Measurements from ENCODE around the gene URB1.

Gene URB1

DNA sequence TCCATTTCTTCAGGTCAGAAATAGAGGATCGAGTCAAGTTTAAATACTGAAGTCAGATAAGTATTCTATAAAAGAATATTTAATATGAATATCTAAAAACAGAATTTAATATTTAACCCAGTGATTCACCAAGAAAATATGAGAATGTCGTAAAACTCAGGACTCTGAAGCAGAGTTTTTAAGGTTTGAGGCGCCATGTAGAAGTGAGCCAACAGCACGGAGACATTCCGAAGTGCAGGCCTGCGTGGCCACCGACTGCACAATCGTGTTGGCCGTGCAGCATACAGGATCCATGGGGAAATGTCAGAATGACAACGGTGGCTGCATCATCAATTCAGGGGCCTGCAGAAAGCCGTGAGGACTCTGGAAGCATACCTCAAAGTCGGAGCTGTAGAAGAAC is 70.7 kb downstream of the URB1 start:
- TF ChIP-seq, protein P1, sequence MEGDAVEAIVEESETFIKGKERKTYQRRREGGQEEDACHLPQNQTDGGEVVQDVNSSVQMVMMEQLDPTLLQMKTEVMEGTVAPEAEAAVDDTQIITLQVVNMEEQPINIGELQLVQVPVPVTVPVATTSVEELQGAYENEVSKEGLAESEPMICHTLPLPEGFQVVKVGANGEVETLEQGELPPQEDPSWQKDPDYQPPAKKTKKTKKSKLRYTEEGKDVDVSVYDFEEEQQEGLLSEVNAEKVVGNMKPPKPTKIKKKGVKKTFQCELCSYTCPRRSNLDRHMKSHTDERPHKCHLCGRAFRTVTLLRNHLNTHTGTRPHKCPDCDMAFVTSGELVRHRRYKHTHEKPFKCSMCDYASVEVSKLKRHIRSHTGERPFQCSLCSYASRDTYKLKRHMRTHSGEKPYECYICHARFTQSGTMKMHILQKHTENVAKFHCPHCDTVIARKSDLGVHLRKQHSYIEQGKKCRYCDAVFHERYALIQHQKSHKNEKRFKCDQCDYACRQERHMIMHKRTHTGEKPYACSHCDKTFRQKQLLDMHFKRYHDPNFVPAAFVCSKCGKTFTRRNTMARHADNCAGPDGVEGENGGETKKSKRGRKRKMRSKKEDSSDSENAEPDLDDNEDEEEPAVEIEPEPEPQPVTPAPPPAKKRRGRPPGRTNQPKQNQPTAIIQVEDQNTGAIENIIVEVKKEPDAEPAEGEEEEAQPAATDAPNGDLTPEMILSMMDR (IDR thresholded peaks at IDR 0.05): no peak

DNA sequence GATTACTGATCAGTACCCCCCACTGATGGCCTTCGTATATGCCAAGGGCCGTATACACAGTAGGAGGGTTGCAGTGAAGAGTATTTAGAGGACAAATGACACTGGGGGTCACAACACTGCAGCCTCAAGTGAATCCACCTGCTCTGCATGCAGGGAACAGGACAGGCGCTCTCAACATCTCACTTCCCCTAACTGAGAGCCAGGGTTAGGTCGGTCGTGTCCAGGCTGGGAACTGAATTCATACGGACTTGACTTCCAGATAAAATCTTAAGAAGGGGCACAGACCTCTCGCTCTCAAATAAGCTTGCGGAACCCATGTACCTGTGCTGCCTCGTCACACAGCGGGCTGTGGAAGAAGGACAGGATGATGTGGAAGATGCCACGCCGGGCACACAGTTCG is 71.3 kb downstream of the URB1 start:
- TF ChIP-seq, protein P1 (IDR thresholded peaks at IDR 0.05): no peak

DNA sequence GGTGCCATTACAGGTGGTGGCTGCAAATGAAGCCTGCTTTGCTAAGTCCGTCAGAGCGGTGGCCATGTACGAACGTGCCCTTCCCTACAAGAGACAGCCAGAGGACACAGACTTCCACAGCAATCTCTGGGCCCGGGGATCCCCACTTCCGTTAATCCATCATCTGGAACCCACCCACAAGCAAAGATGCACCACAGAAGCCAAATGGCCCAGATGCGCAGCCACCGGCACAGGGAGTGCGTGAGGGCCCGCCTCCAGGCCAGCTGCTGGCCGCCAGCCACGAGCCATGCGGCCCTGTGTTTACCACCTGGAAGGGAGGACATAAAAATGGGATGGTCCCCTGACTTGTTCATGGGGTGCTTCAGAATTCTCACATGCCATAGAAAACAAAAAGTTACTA is 72.1 kb downstream of the URB1 start:
- TF ChIP-seq, protein P1 (IDR thresholded peaks at IDR 0.05): no peak

DNA sequence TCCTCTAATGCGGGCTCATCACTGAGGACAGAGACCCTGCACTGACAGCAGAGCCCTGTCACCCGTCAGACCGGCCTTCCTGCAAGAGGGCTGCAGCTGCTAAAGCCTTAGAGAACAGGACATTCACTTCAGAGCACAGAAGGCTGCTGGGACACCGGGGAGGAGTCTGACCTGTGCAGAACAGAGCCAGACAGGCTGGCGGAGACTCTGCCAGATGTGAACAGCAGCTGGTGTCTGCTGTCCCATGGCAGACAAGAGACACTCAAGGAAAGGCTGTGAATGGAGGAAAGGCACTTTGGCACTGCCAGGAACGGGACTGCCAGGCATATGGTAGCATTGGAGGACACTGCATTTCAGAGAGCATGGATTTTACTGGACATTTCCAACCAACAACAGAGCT is 72.8 kb downstream of the URB1 start:
- TF ChIP-seq, protein P1 (IDR thresholded peaks at IDR 0.05): no peak

DNA sequence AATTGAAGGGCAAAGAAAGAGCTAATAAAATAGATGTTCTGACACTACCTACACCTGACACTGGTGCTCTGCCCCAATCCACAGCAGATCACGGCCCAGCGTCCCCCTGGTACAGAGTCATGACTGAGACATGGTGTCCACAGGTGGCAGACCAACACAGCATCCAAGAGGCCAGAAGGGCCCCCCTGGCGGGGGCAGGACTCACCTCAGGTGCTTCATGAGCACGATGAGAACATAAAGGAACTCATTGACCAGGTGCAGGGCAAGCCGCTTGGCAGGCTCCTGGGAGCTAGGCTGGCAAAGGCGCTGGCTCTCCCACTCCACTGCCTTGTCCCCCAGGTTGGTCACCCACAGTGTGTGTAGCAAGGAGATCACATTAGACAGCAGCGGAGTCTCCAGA is 73.8 kb downstream of the URB1 start:
- TF ChIP-seq, protein P1 (IDR thresholded peaks at IDR 0.05): no peak

DNA sequence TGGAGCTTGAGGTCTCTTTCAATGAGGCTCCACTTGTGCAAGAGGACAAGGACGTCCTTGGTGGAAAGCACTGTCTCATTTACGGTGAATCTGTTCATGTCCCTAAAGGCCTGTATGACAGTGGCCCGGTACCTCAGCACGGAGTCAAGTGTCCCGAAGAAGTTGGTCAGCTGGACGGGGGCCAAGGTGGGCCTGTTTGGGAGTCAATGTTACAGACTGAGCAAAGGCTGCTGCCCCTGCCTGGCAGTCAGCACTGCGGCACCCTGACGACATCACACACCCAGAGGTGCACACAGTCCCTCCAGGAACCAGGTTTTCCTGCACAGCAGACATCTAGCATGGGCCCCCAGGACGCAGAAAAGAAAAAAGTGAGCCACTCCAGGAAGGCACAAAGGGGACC is 75.1 kb downstream of the URB1 start:
- TF ChIP-seq, protein P1 (IDR thresholded peaks at IDR 0.05): no peak

DNA sequence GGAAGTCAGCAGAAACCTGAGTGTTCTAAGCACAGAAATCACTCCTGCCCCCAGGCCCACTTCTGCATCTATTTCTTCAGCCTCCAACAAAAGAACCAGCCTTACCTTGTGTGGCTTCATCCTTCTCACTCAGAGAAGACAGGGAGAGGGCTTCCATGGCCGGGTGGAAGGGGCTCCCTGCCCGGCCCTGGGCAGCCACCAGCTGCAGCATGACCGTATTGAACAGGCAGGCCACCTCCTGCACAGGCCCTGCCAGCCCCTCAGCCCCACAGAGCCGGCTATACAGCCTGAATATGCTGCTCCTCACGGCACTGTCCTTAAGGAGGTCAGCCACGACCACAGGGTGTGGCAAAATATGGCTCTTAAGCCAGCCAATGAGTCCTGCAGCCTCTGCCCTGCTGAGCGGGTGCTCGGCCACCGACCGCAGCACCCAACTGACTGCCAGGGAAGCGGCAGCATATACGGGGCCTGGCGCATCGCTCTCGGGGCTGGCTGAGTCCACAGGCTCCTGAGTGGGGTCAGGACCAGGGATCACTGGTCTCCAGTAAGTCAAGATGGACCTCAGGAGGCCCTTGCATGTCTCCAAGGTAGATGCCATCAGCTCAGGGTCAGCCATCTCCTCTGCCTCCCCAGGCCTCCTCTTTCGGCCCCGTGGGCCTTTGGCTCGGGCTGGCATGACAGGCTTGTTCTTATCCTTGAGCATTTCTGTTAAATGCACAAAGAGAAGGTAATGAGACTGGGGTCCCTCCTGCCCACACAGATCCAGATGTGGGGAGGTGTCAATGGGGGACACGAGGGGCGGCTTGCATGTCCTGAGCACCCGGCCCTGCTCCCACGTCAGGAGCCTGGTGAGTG is 76.2 kb downstream of the URB1 start:
- TF ChIP-seq, protein P1 (IDR thresholded peaks at IDR 0.05): no peak
